Panc1 (cell line): ENCODE measurements around the gene PYDC1. TPM values are rescaled to one million over a fixed set of nuclear protein-coding genes. Genes with fewer than 3 reads are reported as not detected.

Experiments used
- ATAC-seq: fragments of 200-7000 bp; cut with Tn5 transposase; 2 replicates; pipeline ENCODE4 v1.9.1; 2020; ENCODE audit warnings: mild to moderate bottlenecking, moderate library complexity
- BruUV-seq: library from RNA; stranded (reverse); fragments of 400-500 nt; replicated peaks from 2 replicates; lab custom pipeline; 2021; lab: Mats Ljungman, UMichigan
- CTCF ChIA-PET: fragments of 300-600 bp; sonication (Branson Sonifier 250); formaldehyde crosslinking; loops from one replicate; lab custom pipeline; 2022; ENCODE audit warnings: antibody characterized with exemption; lab: Charles Lee
- POLR2A ChIA-PET: fragments of 300-600 bp; sonication (Branson Sonifier 250); formaldehyde crosslinking; loops from one replicate; lab custom pipeline; 2022; ENCODE audit warnings: antibody characterized with exemption; lab: Charles Lee
- DNase-seq: peaks from one replicate; pipeline ENCODE4 v3.0.0-alpha.2; 2010; ENCODE audit warnings: low read depth, low spot score
- H3K27ac ChIP-seq: 2 replicates; pipeline ENCODE4 v1.5.1; 2011; ENCODE audit warnings: mild to moderate bottlenecking, low read length, inconsistent platforms
- H3K27me3 ChIP-seq: fragments of 200-500 bp; sonication (Bioruptor generic); 2 replicates; pipeline ENCODE4 v1.6.0; 2014; ENCODE audit warnings: low read length, inconsistent platforms; ENCODE audit not compliant: control insufficient read depth, insufficient read depth
- H3K36me3 ChIP-seq: fragments of 200-500 bp; sonication (Bioruptor generic); 2 replicates; pipeline ENCODE4 v1.5.1; 2014; ENCODE audit warnings: inconsistent platforms, mild to moderate bottlenecking, low read length, moderate library complexity; ENCODE audit not compliant: control insufficient read depth, insufficient read depth
- H3K4me1 ChIP-seq: 2 replicates; pipeline ENCODE4 v1.5.1; 2011; ENCODE audit warnings: inconsistent platforms, mild to moderate bottlenecking, low read length, moderate library complexity; ENCODE audit not compliant: control insufficient read depth, insufficient read depth
- H3K4me3 ChIP-seq, 2 experiments: 2 replicates each; pipeline ENCODE4 v1.5.1; 2011 to 2012; ENCODE audit warnings: low read depth in 2 of 2, low read length in 2 of 2, mild to moderate bottlenecking in 2 of 2, inconsistent platforms in 1 of 2, moderate library complexity in 1 of 2
- H3K9me3 ChIP-seq: fragments of 200-500 bp; sonication (Bioruptor generic); 2 replicates; pipeline ENCODE4 v1.5.1; 2014; ENCODE audit warnings: low read depth, mild to moderate bottlenecking, inconsistent platforms, low read length, moderate library complexity; ENCODE audit not compliant: control insufficient read depth, insufficient read depth
- CTCF ChIP-seq: fragments of 450-650 bp; IDR thresholded peaks from 2 replicates; pipeline ENCODE4 v1.5.1; 2017; ENCODE audit warnings: mild to moderate bottlenecking
- POLR2AphosphoS5 ChIP-seq: IDR thresholded peaks from 2 replicates; pipeline ENCODE4 v1.6.1; 2012; ENCODE audit warnings: mild to moderate bottlenecking, low read depth, low read length, moderate library complexity
- REST ChIP-seq, 2 experiments: IDR thresholded peaks; 2 replicates each; pipeline ENCODE4 v1.6.1; 2011 to 2012; ENCODE audit warnings: low read depth in 2 of 2, control low read depth in 1 of 2, low read length in 1 of 2, mild to moderate bottlenecking in 1 of 2, moderate library complexity in 1 of 2; ENCODE audit not compliant: insufficient read depth in 1 of 2
- SIN3A ChIP-seq: IDR thresholded peaks from 2 replicates; pipeline ENCODE4 v1.6.1; 2012; ENCODE audit warnings: low read depth, mild to moderate bottlenecking, low read length, moderate library complexity, borderline replicate concordance; ENCODE audit not compliant: insufficient read depth
- TCF7L2 ChIP-seq: IDR thresholded peaks from 2 replicates; pipeline ENCODE4 v1.6.1; 2011; ENCODE audit warnings: mild to moderate bottlenecking, low read depth, low read length, inconsistent platforms
- in situ Hi-C: cut with HindIII; loops from 2 replicates; pipeline ENCODE4 v1.10.0; 2016; ENCODE audit warnings: low sequenced_read_pairs, low pct_unique_long_range_greater_than_20kb
- intact Hi-C: fragments of 100-400 bp; cut with micrococcal nuclease; formaldehyde crosslinking; loops from one replicate; pipeline ENCODE4 v1.10.0; 2022; ENCODE audit not compliant: unreplicated experiment
- total RNA-seq: library from RNA; stranded (reverse); gene quantifications from one replicate; pipeline ENCODE4 v1.2.1, GENCODE V29; 2021; ENCODE audit not compliant: unreplicated experiment

The PYDC1 gene
- total RNA-seq, 1 experiment from 2014 or later: not detected

- in situ Hi-C loops: no loop called here
- POLR2A ChIA-PET: interaction anchor here (1.1 kb wide), 1 partner anchor 9 kb away, joined by 4 read pairs; the partner anchor contains the start of gene FUS
Observed at GRCh38 chr16:31189412-31189778, 27.5 kb downstream of the PYDC1 start.

More at GRCh38 chr16:31189412-31189778, 27.5 kb downstream of the PYDC1 start:
- CTCF ChIA-PET: no interaction called here
- Histone ChIP-seq H3K4me1 (no peaks in the 10 kb centered on the region), H3K27ac (no peak overlapping the region), H3K9me3 (no peaks in the 10 kb centered on the region), H3K4me3 (no peak overlapping the region), H3K27me3 (no peaks in the 10 kb centered on the region), H3K36me3 (peaks cover 72% of the 10 kb centered on the region)
- BruUV-seq: no TSS peak
- TF ChIP-seq TCF7L2 (no peak), POLR2AphosphoS5 (no peak), SIN3A (no peak), CTCF (no peak), REST (IDR thresholded peaks at IDR 0.05; ENCODE audit: insufficient read depth in 1 of 2, low read depth in 2 of 2, low read length in 1 of 2) (no peak)
- intact Hi-C loops: no loop called here
- no peak for DNase-seq
- ATAC-seq: no peak
